Sciatic nerve (tissue), 2 donors: ENCODE measurements around the gene THPO. TPM values are rescaled to one million over a fixed set of nuclear protein-coding genes. Genes with fewer than 3 reads are reported as not detected.
"Not testable (repeated sequence)": the region's sequence is repeated elsewhere in the genome, so short reads cannot be mapped to it uniquely, and the experiment has no call there.

Experiments
- ATAC-seq: fragments of 200-7000 bp; cut with Tn5 transposase; one replicate; pipeline ENCODE4 v1.9.1; 2020; ENCODE audit warnings: mild to moderate bottlenecking, moderate library complexity
- DNase-seq: peaks from one replicate; pipeline ENCODE4 v3.0.0-alpha.2; 2020; ENCODE audit warnings: low spot score
- intact Hi-C: fragments of 100-400 bp; cut with DNase I; formaldehyde crosslinking; loops from one replicate; pipeline ENCODE4 v1.14.2; 2022
- total RNA-seq: library from RNA; stranded (reverse); fragmentation: NEBNext Ultra II Directional; extraction: Animal tissue kit (Norgen Biotek cat#: 25700); gene quantifications from one replicate; pipeline ENCODE4 v1.2.1, GENCODE V29; 2021
- donor health status: DM: no; HTN: no; CAD: no.
- donor health status: DM: no; HTN: no; CAD: no.

THPO gene
- total RNA-seq, 1 donor from 2014 or later = 1.2 TPM

DNA sequence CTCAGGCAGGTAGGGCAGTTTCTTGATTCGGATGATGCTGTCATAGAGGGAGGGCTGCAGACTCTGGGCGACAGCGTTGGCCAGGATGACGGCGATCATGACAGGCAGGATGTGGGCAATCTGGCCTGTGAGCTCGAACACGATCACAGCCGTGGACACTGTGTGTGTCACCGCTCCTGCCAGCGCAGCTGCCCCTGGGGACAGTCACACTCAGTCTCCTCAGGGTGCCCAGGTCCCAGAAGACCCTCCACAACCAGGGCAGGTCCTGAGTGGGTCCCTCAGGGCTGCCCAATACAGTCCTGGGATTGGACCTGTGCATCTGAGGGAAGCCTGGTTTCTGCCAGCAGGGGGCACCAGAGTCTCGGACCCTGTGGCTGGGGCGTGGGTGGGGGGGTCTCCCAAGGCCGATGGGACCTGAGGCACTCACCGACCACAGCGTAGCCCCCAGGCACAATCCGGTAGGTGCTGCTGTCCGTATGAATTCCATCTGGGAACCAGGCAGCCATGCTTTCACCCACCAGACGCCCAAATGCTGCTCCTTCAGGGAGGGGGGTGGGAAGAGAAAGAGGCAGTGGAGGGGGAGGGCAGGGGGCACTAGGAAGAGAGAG is 23.8 kb downstream of the THPO start:
- intact Hi-C loops = no loop called here
- ATAC-seq (peak; percentile 42), DNase-seq (no peak)

DNA sequence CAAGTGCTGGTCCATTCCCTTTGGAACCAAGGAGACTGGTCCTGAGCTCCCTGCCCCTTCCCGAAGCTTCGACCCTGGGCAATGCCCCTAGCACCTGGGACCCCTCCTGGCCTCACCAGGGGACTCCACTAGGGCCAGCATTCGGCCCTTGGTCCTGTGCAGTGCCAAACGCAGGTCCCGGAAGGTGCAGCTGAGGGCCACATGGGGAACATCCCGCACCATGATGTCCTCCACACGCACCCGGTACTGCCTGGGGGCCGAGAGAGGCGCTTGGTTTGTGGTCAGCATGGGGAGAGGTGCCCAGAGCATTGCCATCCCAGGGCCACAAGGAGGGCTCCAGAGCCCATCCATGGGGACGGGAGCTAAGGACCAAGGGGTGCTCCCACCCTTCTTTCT is 24.5 kb downstream of the THPO start:
- ATAC-seq (no peak), DNase-seq (no peak)
- intact Hi-C loops = no loop called here

DNA sequence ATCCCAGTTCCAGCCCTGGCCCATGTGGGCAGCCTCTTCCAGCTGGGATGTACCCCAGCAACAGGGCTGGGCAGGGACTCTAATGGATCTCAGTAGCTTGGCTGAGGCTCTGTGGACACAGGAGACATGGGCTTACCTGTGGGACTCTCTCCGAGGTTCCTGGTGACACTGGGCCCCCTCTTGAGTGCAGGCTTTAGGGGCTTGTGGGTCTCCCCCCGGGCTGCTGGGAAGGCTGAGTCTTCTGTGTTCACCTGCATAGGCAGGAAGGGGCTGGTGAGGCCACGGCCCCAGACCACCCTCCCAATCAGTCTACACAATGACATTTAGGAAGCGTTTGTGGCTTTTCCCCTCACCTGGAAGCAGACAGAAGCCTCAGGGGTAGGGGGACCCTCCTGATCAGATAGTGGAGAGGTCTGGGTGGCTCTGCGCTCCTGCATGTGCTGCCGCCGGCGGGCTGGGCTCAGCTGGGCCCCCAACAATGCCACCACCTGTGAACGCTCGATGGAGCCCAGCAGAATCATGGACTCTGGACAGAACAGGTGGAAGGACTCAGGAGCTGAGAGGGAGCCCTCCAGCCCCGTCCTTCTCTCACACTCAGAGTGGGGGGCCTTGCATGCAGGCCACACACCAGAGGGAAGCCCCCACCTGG is 25.0 kb downstream of the THPO start:
- DNase-seq (no peak), ATAC-seq (no peak)
- intact Hi-C loops = no loop called here

DNA sequence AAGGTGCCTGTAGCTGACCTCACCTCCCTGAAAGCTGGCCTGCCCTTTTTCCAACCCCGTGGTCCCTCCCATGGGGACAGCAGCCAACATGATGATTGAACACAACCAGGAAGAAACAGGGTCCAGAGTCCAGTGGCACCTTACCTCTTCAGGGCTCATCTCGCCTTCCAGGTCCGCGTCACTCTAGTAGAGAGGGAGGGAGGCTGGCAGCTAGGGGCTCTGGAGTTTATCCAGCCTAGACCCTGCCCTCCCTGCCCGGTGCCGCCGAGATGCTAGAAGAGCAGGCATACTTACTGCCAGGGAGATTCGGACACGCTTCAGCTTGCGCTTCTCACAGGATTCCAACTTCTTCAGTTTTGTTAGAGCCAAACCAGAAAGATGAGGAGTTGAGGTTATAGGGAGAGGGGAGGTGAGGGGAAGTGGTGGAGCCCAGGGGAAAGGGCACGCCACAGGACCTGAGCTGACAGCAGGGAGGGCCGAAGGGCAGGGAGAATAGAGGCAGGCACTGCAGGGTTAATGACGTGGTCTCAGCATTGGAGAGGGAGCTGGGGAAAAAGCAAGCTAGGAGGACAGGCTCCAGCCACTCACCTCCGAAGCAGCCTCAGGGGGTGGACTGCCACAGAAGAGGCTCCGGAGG is 25.7 kb downstream of the THPO start:
- DNase-seq (no peak), ATAC-seq (peak; percentile 16)
- intact Hi-C loops = no loop called here

DNA sequence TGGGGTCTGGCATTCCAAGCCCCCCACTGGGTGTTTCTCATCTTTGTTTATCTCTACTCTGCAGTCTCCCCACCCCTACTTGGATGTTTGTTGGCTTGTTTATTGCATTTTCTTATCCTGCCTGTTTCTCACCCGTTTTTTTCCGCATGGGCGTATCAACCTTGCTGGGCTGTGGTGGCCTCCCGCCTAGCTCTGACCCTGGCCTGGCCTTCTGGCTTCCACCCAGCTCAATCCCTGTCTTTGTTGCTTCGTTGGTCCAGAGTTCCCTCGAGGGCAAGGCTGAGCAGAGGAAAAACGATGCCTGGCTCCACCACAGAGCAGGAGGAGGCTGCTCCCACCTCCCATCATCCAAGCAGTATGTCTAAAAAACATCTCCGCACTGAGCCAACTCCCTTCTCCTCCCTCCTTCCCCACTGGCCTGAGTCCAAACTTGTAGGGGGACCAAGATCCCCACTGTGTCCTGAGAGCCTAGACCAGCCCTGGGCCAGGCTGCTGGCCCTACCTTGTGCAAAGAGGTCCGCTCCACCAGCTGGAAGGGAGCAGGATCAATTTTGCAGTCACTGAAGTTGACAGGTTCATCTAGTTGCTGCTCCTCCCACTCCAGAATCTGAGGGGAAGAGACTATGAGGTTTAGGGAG is 26.4 kb downstream of the THPO start:
- DNase-seq = no peak
- intact Hi-C loops = no loop called here
- ATAC-seq = peak; percentile 29

DNA sequence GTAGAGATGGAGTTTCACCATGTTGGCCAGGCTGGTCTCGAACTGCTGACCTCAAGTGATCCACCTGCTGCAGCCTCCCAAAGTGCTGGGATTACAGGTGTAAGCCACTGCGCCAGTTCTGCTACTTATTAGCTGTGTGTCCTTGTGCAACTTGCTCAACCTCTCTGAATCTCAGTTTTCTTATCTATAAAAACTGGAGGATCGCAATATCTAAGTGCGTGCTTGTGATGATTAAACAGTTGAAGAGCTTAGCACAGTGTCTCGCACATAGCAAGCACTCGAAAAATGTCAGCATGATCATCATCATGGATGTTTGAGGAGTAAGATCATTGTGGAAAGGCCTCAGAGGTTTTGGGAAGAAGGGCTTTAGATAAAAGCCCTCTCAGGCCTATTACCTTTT is 27.4 kb downstream of the THPO start:
- intact Hi-C loops = no loop called here
- no peak for DNase-seq
- ATAC-seq = no peak

DNA sequence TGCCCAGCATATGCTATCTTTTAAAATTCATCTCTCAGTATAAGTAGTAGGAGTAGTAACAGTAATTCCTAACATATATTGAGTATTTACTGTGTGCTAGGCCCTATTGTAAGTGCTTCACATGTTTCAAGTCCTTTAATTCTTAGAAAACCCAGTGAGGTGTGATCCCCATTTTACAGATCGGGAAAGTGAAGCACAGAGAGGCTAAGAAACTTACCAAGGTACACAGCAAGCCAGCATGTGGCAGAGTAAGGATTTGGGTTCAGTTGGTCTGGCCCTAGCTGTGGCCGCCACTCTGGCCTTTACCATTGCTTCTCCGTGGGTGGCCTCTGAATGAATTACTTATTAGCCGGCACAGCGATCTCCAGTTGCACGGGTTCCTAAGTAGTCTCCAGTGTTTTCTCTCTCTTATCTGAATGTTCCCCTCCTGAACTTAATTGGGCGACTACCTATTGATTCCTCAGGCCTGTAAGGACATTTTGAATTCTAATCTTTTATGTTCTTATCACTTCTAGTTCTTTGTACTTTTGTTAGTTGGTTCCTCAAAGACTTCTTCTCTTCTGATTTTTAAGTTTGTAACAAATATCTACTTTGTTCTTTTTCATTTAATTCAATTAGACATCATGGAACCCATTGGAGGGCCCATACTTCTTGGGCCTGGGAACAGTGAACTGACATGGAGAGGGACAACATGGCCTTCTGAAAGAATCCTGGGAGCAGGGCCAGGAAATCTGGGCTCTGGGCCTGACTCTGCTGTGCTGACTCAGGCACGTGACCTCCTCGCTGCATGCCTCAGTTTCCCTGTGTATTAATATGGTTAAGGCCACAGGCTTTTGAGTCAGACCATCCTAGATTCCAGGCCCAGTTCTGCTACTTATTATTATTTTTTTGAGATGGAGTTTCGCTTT is 28.2 kb downstream of the THPO start:
- DNase-seq = no peak
- ATAC-seq = no peak
- intact Hi-C loops = no loop called here

DNA sequence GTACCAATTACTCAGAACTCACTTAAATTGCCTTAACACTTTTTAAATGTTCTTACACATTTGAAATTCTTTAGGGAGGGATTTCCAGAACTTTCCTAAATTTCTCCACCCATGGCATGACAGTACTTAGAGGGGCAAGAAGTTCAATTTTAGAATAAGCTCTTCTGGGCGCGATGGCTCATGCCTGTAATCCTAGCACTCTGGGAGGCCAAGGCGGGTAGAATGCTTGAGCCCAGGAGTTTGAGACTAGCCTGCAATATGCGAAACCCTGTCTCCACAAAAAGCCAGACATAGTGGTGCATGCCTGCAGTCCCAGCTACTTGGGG is 30.0 kb downstream of the THPO start:
- ATAC-seq = no peak
- intact Hi-C loops = no loop called here

DNA sequence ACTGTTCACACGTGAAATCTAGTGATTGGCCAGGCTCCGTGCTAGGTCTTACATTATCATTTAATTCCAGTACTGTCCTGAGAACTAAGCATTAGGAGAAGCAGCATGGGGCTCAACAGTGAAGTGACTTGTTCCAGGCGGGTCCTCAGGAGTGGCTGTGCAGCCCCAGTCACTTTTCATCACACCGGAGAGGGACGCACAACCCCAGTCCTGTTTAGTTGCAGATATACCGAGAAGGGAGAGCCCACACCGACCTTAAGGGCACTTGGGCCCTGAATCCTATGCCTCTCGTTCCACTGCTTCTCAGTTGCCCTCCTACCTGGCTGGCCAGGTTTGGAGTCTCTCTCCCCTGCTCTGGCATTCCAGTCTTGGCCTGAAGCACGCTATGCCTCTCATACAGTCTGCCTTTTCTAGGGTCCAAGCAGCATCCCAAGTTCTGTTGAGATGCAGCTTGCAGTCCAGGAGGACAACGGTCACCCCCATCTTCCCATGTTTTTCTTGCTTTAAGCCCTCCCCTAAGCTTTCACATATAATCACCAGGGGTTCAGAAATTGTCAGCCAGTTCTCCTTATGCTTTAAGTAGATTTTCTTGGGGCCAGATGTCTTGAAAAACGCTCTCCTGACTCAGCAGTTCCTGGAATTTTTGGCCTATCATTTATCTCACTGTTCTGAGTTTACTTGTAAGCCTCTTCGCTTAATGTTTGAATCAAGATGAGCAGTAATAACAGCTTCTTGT is 30.5 kb downstream of the THPO start:
- intact Hi-C loops = no loop called here
- ATAC-seq (no peak), DNase-seq (no peak)

More for the DNA sequence above, 30.0 kb downstream of the THPO start:
- no peak for DNase-seq

DNA sequence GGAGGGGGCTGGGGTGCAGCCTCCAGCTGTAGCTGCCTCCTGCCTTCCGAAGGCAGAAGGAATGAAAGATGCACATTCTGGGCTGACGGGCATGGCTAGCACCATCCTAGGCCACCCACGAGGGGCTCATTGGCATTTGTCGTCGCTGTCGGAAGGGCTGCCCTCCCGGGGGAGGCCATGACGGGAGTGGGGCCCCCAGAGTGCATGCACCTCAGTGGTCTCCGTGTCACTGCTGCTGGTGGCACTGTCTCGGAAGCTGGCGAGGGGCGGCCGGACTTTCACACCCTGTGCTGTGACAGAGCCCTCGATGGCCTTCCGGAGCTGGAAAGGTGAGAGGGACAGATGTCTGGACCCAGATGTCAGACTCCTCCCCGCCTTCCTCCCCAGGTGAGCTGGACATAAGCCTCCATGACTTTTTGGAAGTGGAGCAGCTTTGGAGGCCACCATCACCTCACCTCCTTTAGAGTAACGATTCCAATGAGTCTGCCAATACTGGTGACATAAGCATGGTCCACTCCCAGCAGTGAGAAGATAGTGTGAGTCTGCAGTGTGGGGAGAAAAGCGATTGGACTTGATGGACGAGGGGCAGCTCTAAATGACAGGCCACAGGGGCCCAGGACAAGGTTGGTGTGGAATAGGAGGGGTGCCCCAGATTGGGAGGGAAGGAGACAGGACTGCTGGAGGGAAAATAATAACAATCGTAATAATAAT is 31.4 kb downstream of the THPO start:
- no peak for ATAC-seq
- DNase-seq = no peak
- intact Hi-C loops = no loop called here

DNA sequence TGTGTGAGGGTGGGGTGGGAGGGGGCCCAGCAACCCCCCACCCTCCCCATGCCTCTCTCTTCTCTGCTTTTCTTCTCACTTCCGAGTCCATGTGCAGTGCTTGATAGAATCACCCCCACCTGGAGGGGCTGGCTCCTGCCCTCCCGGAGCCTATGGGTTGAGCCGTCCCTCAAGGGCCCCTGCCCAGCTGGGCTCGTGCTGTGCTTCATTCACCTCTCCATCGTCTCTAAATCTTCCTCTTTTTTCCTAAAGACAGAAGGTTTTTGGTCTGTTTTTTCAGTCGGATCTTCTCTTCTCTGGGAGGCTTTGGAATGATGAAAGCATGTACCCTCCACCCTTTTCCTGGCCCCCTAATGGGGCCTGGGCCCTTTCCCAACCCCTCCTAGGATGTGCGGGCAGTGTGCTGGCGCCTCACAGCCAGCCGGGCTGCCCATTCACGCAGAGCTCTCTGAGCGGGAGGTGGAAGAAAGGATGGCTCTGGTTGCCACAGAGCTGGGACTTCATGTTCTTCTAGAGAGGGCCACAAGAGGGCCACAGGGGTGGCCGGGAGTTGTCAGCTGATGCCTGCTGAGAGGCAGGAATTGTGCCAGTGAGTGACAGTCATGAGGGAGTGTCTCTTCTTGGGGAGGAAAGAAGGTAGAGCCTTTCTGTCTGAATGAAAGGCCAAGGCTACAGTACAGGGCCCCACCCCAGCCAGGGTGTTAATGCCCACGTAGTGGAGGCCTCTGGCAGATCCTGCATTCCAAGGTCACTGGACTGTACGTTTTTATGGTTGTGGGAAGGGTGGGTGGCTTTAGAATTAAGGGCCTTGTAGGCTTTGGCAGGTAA is 32.5 kb downstream of the THPO start:
- intact Hi-C loops = no loop called here
- DNase-seq = no peak
- peak; percentile 68 for ATAC-seq

DNA sequence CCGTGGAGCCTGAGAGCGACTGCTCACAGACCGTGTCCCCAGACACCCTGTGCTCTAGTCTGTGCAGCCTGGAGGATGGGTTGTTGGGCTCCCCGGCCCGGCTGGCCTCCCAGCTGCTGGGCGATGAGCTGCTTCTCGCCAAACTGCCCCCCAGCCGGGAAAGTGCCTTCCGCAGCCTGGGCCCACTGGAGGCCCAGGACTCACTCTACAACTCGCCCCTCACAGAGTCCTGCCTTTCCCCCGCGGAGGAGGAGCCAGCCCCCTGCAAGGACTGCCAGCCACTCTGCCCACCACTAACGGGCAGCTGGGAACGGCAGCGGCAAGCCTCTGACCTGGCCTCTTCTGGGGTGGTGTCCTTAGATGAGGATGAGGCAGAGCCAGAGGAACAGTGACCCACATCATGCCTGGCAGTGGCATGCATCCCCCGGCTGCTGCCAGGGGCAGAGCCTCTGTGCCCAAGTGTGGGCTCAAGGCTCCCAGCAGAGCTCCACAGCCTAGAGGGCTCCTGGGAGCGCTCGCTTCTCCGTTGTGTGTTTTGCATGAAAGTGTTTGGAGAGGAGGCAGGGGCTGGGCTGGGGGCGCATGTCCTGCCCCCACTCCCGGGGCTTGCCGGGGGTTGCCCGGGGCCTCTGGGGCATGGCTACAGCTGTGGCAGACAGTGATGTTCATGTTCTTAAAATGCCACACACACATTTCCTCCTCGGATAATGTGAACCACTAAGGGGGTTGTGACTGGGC is 33.3 kb downstream of the THPO start:
- DNase-seq = no peak
- no peak for ATAC-seq
- intact Hi-C loops = no loop called here

DNA sequence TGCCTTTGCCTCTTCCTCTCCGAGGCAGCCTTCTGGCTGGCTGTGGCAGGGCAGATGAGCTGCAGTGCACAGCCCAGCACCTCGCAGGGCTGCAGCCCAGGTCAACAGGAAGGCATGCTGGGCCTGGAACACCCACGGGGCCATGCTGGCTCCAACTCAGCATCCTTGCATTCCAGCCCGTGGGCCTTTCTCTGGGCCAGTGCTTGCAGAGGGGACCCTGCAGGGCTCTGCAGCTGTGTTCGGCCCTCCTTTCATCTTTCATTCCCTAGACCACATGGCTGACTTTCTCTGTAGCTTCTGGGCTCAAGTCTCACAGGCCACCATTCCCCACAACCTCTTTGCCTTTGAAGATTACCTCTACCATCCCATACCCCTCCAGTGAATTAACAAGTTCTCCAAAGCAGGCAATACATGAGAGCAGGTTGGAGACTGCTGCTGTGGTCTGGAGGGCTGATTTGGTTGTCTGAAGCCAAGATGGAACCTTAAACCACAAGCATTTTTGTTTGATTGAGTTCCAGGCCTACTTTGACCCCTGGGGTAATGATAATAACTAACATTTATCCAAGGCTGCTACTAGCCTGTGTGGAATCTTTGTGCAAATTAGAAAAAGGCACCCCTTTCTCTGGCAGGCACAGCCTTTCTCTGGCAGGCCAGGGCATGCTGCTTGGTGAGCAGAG is 34.7 kb downstream of the THPO start:
- DNase-seq = no peak
- no peak for ATAC-seq
- intact Hi-C loops = no loop called here

DNA sequence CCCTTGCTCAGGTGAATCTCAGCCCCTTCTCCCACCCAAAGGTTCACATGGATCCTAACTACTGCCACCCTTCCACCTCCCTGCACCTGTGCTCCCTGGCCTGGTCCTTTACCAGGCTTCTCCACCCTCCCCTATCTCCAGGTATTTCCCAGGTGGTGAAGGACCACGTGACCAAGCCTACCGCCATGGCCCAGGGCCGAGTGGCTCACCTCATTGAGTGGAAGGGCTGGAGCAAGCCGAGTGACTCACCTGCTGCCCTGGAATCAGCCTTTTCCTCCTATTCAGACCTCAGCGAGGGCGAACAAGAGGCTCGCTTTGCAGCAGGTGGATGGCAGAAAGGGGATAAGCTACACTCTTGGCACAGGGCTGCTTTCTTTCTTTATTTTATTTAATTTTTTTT is 36.1 kb downstream of the THPO start:
- no peak for ATAC-seq
- intact Hi-C loops = no loop called here
- no peak for DNase-seq

DNA sequence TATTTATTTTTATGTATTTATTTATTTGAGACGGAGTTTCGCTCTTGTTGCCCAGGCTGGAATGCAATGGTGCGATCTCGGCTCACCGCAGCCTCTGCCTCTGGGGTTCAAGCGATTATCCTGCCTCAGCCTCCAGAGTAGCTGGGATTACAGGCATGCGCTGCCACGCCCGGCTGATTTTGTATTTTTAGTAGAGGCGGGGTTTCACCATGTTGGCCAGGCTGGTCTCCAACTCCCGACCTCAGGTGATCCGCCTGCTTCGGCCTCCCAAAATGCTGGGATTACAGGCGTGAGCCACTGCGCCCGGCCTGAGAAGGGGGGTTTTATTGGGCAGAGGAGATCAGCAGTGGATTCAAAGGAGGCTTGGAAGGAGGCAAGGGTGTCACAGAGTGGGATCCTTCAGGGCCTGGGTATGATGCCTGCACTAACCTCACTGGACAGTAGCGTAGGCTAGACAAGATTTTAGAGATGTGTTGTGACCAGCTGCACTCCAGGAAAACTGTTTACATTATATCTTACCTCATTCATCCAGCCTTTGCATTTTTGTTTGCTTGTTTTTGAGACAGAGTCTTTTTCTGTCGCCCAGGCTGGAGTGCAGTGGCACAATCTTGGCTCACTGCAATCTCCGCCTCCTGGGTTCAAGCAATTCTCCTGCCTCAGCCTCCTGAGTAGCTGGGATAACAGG is 38.4 kb downstream of the THPO start:
- intact Hi-C loops, ATAC-seq, DNase-seq: not testable (repeated sequence)

DNA sequence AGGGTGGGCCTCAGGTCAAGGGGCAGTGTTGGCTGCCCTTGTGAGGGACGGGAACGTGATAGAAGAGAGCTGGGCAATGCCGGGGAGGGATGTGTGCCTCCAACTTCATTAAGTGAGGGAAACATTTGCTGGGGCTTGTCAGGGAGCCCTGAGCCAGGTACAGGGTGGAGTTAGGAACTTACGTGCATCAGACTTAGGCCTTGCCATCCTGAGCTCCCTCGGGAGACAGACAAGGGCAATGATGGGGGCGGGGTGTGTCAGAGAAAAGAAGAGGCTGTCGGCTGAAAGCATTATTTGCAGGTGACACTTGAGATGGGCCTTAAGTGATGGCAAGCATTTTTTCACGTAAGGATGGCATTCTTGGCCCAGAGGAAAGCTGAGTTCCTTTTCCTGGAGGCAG is 39.0 kb downstream of the THPO start:
- ATAC-seq (no peak), DNase-seq (no peak)
- intact Hi-C loops = no loop called here
